A673 (cell line): ENCODE measurements around the gene ACOXL.

Source experiments
- EZH2 ChIP-seq: fragments of 200-600 bp; sonication (generic); IDR thresholded peaks from 2 replicates; pipeline ENCODE4 v1.6.1; 2017; ENCODE audit warnings: borderline replicate concordance, low read depth, mild to moderate bottlenecking, mixed read lengths, antibody characterized with exemption, low read length; ENCODE audit not compliant: poor library complexity, severe bottlenecking
- TF ChIP-seq, protein P1 (sequence below): fragments of 300-800, 200-600 bp; sonication (generic); conservative IDR thresholded peaks from 2 replicates; pipeline ENCODE4 v1.5.1; 2017; ENCODE audit warnings: low read depth, mild to moderate bottlenecking, antibody characterized with exemption, low read length, moderate library complexity, mixed read lengths

DNA sequence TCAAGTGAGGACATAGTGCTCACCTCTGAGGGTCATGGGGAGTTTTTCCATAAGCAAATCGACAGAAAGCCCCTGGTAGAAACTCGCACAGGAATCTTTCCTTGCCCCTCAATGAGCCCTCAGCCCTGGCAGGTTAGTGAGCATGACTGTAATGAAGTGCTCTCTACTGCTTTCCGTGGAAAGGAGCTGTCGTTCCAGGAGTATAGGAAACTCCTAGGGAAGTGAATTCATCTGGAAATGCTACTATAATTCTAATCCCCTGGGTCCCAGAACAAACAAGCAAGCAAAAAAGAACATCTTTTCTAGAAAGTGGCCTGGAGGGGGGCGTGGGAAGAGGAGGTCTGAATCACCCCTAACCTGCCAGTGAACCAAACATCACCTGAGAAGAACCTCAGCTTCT lies 406.5 kb downstream of the ACOXL start:
- TF ChIP-seq, protein P1, sequence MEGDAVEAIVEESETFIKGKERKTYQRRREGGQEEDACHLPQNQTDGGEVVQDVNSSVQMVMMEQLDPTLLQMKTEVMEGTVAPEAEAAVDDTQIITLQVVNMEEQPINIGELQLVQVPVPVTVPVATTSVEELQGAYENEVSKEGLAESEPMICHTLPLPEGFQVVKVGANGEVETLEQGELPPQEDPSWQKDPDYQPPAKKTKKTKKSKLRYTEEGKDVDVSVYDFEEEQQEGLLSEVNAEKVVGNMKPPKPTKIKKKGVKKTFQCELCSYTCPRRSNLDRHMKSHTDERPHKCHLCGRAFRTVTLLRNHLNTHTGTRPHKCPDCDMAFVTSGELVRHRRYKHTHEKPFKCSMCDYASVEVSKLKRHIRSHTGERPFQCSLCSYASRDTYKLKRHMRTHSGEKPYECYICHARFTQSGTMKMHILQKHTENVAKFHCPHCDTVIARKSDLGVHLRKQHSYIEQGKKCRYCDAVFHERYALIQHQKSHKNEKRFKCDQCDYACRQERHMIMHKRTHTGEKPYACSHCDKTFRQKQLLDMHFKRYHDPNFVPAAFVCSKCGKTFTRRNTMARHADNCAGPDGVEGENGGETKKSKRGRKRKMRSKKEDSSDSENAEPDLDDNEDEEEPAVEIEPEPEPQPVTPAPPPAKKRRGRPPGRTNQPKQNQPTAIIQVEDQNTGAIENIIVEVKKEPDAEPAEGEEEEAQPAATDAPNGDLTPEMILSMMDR: no peak
- no peak for TF ChIP-seq EZH2
